GM12874 (cell line): ENCODE measurements around the gene FN3K.

Experiments
- CTCF ChIP-seq: IDR thresholded peaks from 2 replicates; pipeline ENCODE4 v1.5.1; 2011; ENCODE audit warnings: low read depth, mild to moderate bottlenecking, control low read depth, low read length, moderate library complexity; ENCODE audit not compliant: insufficient read depth

FN3K gene

GRCh38 chr17:82729479-82730260, 5.7 kb upstream of the FN3K start:
- no peak for TF ChIP-seq CTCF

GRCh38 chr17:82732118-82732743, 3.2 kb upstream of the FN3K start:
- no peak for TF ChIP-seq CTCF

- no peak for TF ChIP-seq CTCF
Observed at GRCh38 chr17:82736511-82737185, 1.2 kb downstream of the FN3K start.

- TF ChIP-seq CTCF, result no peak
Observed at GRCh38 chr17:82737967-82738877, 2.8 kb downstream of the FN3K start.

- no peak for TF ChIP-seq CTCF
Observed at GRCh38 chr17:82740906-82741759, 5.7 kb downstream of the FN3K start.

GRCh38 chr17:82743344-82744219, 8.2 kb downstream of the FN3K start:
- TF ChIP-seq CTCF, result no peak
